ENCODE data around the gene ZNF100.
"Not testable (repeated sequence)": the region's sequence is repeated elsewhere in the genome, so short reads cannot be mapped to it uniquely, and the experiment has no call there.

The ZNF100 gene

GRCh38 chr19:21699197-21699596, 68.2 kb downstream of the ZNF100 start:
- no peak for DNase-seq

- DNase-seq: no peak
These were observed 69.2 kb downstream of the ZNF100 start for GRCh38 chr19:21698215-21698614.

- DNase-seq: no peak
These were observed 69.7 kb downstream of the ZNF100 start for GRCh38 chr19:21697698-21698097.

- DNase-seq: no peak
These were observed 73.0 kb downstream of the ZNF100 start for GRCh38 chr19:21694171-21694906.

- DNase-seq: no peak
These were observed 74.0 kb downstream of the ZNF100 start for GRCh38 chr19:21693399-21693798.

- DNase-seq: no peak
These were observed 75.7 kb downstream of the ZNF100 start for GRCh38 chr19:21691661-21692060.

- no peak for DNase-seq
These were observed 78.9 kb downstream of the ZNF100 start for GRCh38 chr19:21688464-21688863.

GRCh38 chr19:21680671-21681070, 86.7 kb downstream of the ZNF100 start:
- no peak for DNase-seq

GRCh38 chr19:21680026-21680425, 87.4 kb downstream of the ZNF100 start:
- DNase-seq: no peak

- DNase-seq: no peak
These were observed 89.5 kb downstream of the ZNF100 start for GRCh38 chr19:21677696-21678418.

GRCh38 chr19:21674454-21674853, 92.9 kb downstream of the ZNF100 start:
- DNase-seq: no peak

- DNase-seq: not testable (repeated sequence)
These were observed 93.9 kb downstream of the ZNF100 start for GRCh38 chr19:21673479-21673878.
